T-helper 1 cell treated with Interleukin-12 subunit alpha and Interleukin-12 subunit beta and Interleukin-4 antibody, amounts not matched to agents 30 μg/mL and 1 μg/mL, for 36 hours (primary cell): Measurements from ENCODE around the gene SATB1.
"Not testable (repeated sequence)": the region's sequence is repeated elsewhere in the genome, so short reads cannot be mapped to it uniquely, and the experiment has no call there.

ENCODE experiments used
- H3K27ac Mint-ChIP-seq: one replicate; pipeline ENCODE4 v1.8.0; 2021; ENCODE audit warnings: mild to moderate bottlenecking, mixed read lengths
- H3K27me3 Mint-ChIP-seq: one replicate; pipeline ENCODE4 v1.8.0; 2021; ENCODE audit warnings: low read depth, mixed read lengths
- H3K36me3 Mint-ChIP-seq: one replicate; pipeline ENCODE4 v1.8.0; 2021; ENCODE audit warnings: low read depth, mixed read lengths
- H3K4me1 Mint-ChIP-seq: one replicate; pipeline ENCODE4 v1.8.0; 2021; ENCODE audit warnings: low read depth, mixed read lengths
- H3K4me3 Mint-ChIP-seq: one replicate; pipeline ENCODE4 v1.8.0; 2021; ENCODE audit warnings: mild to moderate bottlenecking, moderate library complexity, mixed read lengths
- H3K9me3 Mint-ChIP-seq: one replicate; pipeline ENCODE4 v1.8.0; 2021; ENCODE audit warnings: mixed read lengths

SATB1 gene

DNA sequence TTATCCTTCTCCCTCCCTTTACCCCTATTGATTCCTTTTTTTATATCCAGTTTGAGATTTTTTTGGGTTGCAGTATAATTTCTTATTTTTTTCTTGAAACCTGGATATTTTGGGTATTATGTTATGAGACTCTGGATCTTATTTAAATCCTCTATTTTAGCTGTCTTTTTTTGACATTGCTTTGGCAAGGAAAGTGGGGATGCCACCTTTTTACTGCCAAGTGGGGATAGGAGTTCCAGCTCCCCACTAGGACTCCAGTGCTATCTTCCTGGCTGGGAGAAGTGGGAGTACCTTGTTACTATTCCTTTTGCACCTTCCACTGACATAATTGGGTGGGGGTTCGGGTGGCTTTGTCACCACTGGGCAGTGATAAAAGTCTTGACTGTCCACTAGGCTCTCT lies 87.9 kb downstream of the SATB1 start:
- Mint-ChIP-seq H3K4me3 (no peak overlapping the region), H3K36me3 (peaks cover 3% of the 10 kb centered on the region)

DNA sequence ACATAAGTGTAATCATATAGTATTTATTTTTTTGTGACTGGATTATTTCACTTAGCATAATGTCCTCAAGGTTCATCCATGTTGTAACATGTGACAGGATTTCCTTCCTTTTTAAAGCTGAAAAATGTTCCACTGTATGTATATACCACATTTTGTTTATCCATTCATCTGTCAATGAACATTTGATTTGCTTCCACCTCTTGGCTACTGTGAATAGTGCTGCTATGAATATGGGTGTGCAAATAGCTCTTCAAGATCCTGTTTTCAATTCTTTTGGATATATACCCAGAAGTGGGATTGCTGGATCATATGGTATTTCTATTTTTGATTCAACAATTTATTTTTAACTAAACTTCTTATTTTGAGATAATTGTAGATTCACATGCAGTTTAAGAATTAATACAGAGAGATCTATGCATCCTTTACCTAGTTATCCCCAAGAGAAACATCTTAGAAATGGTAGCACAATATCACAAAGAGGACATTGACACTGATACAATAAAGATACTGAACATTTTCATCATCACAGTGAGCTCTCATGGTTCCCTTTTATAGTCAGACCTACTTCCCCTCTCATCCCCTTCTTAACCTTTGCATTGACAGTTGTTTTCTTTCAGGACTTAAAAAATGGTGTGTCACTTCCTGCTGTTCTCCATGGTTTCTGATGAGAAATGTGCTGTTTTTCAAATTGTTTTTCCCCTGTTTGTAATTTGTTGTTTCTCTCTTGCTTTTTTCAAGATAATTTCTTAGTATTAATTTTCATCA lies 90.1 kb downstream of the SATB1 start:
- Mint-ChIP-seq H3K9me3 (peaks cover 16% of the 10 kb centered on the region), H3K4me3 (no peak overlapping the region), H3K27ac (peak overlapping the region; percentile 23), H3K4me1 (peaks cover 13% of the 10 kb centered on the region), H3K36me3 (peaks cover 3% of the 10 kb centered on the region), H3K27me3 (peaks cover 8% of the 10 kb centered on the region)

More for the DNA sequence above, 87.9 kb downstream of the SATB1 start:
- no peak overlapping the region for H3K27ac Mint-ChIP-seq
- peaks cover 21% of the 10 kb centered on the region for H3K27me3 Mint-ChIP-seq
- peaks cover 16% of the 10 kb centered on the region for H3K9me3 Mint-ChIP-seq
- H3K4me1 Mint-ChIP-seq = peaks cover 13% of the 10 kb centered on the region

DNA sequence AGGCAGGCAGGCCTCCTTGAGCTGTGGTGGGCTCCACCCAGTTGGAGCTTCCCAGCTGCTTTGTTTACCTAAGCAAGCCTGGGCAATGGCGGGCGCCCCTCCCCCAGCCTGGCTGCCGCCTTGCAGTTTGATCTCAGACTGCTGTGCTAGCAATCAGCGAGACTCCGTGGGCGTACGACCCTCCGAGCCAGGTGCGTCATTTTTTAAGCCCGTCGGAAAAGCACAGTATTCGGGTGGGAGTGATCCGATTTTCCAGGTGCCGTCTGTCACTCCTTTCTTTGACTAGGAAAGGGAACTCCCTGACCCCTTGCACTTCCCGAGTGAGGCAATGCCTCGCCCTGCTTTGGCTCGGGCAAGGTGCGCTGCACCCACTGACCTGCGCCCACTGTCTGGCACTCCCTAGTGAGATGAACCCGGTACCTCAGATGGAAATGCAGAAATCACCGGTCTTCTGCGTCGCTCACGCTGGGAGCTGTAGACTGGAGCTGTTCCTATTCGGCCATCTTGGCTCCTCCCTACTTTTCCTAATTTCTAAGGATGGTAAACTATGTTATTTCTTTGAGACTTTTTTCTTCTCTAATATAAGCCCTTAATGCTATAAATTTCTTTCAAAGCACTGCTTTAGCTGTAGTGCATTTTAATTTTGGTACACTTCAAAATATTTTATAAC lies 94.2 kb downstream of the SATB1 start:
- H3K36me3 Mint-ChIP-seq, H3K27me3 Mint-ChIP-seq, H3K4me3 Mint-ChIP-seq, H3K27ac Mint-ChIP-seq: not testable (repeated sequence)
- H3K9me3 Mint-ChIP-seq = peaks cover 24% of the 10 kb centered on the region
- peaks cover 11% of the 10 kb centered on the region for H3K4me1 Mint-ChIP-seq

DNA sequence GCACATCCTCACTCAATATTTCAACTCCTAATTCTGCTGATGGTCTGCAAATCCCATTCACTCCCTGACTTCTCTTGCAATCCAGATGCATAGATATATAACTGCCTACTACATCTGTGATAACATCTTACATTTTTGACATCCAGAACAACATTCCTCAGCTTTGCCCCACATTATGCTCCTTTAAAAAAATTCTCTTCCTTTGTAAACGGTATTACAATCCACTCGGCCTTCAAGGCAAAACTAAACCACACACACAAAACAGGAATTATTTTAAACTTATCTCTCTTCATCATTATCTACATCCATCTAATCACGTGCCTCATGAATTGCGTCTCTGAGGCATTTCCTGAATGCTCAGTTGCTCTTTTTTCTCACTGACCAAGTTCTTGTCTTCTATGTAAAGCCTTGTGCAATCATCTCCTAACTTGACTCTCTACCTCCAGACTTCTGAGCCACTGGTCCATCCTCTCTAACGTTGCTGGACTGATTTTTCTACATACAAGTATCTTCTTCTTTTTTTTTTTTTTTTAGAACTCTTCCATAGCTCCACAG lies 117.0 kb downstream of the SATB1 start:
- H3K9me3 Mint-ChIP-seq = no peaks in the 10 kb centered on the region
- H3K27ac Mint-ChIP-seq = no peak overlapping the region
- no peaks in the 10 kb centered on the region for H3K36me3 Mint-ChIP-seq
- H3K4me1 Mint-ChIP-seq = no peaks in the 10 kb centered on the region
- peaks cover under 1% of the 10 kb centered on the region for H3K27me3 Mint-ChIP-seq
- H3K4me3 Mint-ChIP-seq = no peak overlapping the region

DNA sequence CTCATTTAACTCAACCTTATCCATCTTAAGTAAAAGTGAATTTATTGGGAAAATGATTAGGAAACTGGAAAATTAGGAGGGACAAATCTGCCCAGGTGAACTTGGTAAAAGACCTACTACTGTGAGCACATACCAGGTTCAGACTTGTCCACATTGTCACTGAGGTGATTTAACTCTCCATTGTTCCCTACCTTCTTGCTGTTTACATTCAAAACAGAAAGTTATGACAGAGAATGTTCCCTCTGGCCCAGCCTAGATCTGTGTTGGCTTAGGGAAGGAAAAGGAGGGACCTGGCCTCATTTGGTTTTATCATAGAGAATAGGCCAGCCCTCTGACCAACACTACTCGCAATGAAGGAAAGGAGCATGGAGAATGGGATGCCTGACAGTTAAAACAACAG lies 117.6 kb downstream of the SATB1 start:
- H3K9me3 Mint-ChIP-seq = no peaks in the 10 kb centered on the region
- no peaks in the 10 kb centered on the region for H3K36me3 Mint-ChIP-seq
- no peak overlapping the region for H3K4me3 Mint-ChIP-seq
- H3K27ac Mint-ChIP-seq = no peak overlapping the region
- no peaks in the 10 kb centered on the region for H3K4me1 Mint-ChIP-seq
- no peaks in the 10 kb centered on the region for H3K27me3 Mint-ChIP-seq

DNA sequence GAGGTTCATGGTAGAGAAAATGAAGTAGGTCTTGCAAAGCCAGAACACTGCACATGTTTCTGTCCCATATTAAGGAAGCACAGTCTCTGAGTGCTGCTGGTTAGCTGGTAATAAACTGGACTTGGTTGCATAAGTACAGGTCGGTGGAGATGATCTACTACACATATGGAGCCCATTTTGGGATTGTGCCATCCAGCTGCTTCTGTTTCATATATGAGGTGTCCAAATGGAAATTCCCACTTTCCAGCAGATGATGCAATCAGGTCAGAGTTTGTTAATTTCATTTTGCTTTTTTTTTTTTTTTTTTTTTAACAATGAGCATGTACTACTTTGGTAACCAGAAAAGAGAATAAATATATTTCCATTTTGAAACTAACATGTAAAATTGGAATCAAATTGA lies 122.6 kb downstream of the SATB1 start:
- no peak overlapping the region for H3K27ac Mint-ChIP-seq
- H3K36me3 Mint-ChIP-seq = no peaks in the 10 kb centered on the region
- no peaks in the 10 kb centered on the region for H3K4me1 Mint-ChIP-seq
- no peak overlapping the region for H3K4me3 Mint-ChIP-seq
- no peaks in the 10 kb centered on the region for H3K27me3 Mint-ChIP-seq
- peaks cover 13% of the 10 kb centered on the region for H3K9me3 Mint-ChIP-seq

DNA sequence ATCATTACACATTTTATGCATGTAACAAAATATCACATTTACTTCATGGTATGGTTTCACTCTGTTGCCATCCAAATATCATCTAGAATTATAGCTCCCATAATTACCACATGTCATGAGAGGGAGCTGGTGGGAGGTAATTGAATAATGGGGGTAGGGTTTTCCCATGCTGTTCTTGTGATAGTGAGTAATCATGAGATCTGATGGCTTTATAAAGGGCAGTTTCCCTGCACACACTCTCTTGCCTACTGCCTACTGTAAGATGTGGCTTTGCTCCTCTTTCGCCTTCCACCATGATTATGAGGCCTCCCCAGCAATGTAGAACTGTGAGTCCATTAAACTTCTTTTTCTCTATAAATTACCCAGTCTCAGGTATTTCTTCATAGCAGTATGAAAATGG lies 123.4 kb downstream of the SATB1 start:
- no peak overlapping the region for H3K27ac Mint-ChIP-seq
- H3K36me3 Mint-ChIP-seq = no peaks in the 10 kb centered on the region
- H3K27me3 Mint-ChIP-seq = no peaks in the 10 kb centered on the region
- no peaks in the 10 kb centered on the region for H3K4me1 Mint-ChIP-seq
- H3K4me3 Mint-ChIP-seq = no peak overlapping the region
- peaks cover 20% of the 10 kb centered on the region for H3K9me3 Mint-ChIP-seq

DNA sequence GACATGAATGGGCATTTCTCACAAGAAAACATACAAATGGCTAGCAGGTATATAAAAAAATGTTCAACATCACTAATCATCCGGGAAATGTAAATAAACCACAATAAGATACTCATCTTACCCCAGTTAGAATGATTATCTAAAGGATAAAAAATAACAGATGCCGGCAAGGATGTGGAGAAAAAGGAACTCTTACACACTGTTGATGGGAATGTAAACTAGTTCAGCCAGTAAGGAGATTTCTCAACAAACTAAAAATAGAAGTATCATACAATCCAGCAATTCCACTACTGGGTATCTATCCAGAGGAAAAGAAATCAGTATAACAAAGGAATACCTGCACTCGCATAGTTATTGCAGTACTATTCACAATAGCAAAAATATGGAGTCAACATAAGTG lies 124.2 kb downstream of the SATB1 start:
- H3K4me1 Mint-ChIP-seq = no peaks in the 10 kb centered on the region
- peaks cover 23% of the 10 kb centered on the region for H3K9me3 Mint-ChIP-seq
- no peaks in the 10 kb centered on the region for H3K27me3 Mint-ChIP-seq
- H3K27ac Mint-ChIP-seq = no peak overlapping the region
- no peaks in the 10 kb centered on the region for H3K36me3 Mint-ChIP-seq
- no peak overlapping the region for H3K4me3 Mint-ChIP-seq

DNA sequence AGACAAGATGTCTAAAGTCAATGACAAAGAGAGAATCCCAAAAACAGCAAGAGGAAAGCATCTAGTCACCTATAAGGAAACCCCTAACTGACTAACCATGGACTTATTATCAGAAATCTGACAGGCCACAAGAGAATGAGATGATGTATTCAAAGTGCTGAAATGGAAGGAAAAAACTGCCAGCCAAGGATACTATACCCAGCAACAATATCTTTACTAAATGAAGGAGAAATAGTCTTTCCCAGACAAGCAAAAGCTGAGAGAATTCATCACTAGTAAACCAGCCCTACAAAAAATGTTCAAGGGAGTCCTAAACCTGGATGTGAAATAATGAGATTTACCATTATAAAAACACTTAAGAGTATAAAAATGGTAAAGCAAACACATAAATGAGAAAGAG lies 128.0 kb downstream of the SATB1 start:
- H3K4me1 Mint-ChIP-seq = no peaks in the 10 kb centered on the region
- H3K36me3 Mint-ChIP-seq = no peaks in the 10 kb centered on the region
- H3K4me3 Mint-ChIP-seq = no peak overlapping the region
- H3K27ac Mint-ChIP-seq = no peak overlapping the region
- peaks cover 23% of the 10 kb centered on the region for H3K9me3 Mint-ChIP-seq
- H3K27me3 Mint-ChIP-seq = no peaks in the 10 kb centered on the region
